Hematopoietic multipotent progenitor cell treated with erythropoietin and hydrocortisone succinate and interleukin-3 and kit ligand, for 8 days (in vitro differentiated cells): ENCODE data around the gene CEP170.
A peak's percentile ranks its signal among the peaks of the same experiment; 100 is the strongest.

Source experiments
- DNase-seq: peaks from one replicate; pipeline ENCODE4 v3.0.0-alpha.2; 2015

CEP170 gene

GRCh38 chr1:243267914-243268653, 13.0 kb upstream of the CEP170 start:
- no peak for DNase-seq

DNA sequence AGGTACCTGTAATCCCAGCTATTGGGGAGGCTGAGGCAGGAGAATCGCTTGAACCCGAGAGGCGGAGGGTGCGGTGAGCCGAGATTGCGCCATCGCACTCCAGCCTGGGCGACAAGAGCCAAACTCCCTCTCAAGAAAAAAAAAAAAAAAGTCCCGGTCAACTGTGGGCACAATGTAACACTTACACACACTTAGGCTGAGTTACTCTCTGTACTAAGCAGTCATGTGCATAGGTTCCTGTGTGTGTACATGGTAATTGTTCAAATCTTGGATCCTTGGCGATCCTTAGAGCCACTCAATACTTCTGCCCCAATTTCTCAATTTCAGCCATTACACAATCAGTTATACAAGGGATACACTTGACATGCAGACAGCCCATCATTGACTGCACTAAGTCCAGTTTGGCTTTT, 12.4 kb upstream of the CEP170 start:
- no peak for DNase-seq

DNA sequence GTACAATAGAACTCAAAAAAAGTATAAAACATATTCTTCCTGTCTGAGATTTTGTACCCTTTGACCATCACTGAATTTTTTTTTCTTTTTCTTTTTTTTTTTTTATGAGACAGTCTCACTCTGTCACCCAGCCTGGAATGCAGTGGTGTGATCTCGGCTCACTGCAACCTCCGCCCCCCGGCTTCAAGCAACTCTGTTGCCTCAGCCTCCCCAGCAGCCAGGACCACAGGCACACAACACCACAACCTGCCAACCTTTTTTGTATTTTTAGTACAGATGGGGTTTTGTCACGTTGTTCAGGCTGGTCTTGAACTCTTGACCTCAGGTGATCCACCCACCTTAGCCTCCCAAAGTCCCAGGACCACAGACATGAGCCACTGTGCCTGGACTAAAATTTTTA, 11.2 kb upstream of the CEP170 start:
- DNase-seq = no peak

DNA sequence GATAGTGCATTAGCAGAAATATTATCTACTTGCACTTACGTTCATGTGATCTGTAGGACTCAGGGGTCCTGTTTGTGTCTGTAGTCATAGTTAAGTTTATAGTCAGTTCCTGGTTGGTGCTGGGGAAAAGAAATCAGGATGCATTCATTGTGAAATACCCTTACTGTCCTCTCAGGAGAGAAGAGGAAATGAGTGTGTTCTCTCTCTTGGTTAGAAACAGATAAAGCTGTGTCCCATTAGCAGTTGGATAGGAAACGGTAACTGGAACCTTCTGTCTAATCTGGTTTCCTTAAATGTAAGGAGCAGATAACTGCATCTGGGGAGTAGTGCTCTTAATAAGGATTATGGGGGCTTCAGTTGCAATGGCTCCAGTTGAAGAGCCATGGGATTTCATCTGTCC, 9.6 kb upstream of the CEP170 start:
- peak; percentile 46 for DNase-seq

DNA sequence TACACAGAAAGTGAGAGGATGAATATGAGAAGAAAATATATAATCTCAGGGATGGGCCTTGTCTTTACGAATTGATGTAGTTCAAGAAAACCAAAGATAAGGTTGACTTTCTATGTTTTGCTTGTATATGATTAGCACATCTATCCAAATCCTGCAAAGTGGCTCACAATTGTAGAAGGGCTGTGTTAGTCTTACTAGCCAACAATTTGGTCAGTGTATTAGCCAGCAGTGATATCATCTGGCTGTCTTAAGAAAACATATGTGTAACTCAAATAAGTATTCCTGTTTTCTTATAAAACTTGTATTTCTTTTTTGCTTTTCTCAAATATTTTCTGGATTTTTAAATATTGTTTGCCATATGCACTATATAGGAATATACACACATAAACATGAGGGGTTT, 6.3 kb upstream of the CEP170 start:
- no peak for DNase-seq

GRCh38 chr1:243260221-243260880, 5.3 kb upstream of the CEP170 start:
- no peak for DNase-seq

DNA sequence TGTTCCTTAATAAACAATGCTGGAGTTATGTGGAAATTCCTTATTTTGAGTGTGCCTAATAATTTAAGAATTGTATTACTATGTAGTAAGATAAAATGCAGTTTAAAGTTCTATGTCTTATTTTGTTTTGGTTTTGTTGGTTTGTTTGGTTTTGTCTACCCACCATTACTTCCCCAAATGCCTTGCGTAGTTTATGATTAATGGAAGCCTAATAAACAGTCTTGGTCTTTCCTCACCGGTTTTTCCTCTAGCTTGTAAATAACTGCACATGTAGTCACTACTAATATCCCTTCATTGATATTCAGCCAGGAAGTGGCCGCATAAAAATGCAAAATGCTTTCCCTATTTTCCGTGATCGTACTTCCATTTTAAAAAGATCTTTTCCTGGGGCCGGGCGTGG, 3.6 kb upstream of the CEP170 start:
- no peak for DNase-seq

GRCh38 chr1:243257189-243257588, 2.1 kb upstream of the CEP170 start:
- DNase-seq = no peak

GRCh38 chr1:243256590-243256989, 1.5 kb upstream of the CEP170 start:
- no peak for DNase-seq

DNA sequence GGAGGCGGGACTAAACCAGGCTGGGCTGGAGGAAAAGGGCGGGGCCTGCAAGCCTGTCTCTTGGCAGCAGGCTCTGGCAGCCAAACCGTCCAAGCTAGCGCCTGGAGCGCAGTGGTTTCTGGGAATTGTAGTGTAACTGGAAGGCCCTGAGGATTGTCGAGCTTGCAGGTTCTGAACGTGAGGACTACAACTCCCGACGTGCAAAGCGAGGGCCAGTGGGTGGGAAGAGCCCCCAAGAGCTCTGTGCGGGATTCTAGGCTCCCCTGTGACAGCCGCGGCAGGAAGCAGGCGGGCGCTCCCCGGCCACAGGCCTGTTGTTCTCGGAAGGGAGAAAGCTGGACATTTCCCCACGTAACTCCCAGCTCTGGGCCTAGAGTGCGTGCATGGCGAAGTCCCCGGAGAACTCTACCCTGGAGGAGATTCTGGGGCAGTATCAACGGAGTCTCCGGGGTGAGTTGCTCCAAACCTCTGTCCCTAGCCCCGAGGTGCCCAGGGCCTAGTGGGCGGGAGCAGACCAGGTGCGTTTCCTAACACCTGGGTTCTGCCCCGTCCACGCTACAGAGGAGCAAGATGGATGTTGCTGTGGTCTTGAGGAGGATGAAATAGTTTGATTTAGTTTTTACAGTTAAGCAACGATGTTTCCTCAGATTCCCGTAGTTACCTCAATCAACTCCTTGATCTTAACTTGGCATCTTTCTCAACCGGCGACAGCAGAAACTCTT, 871 bp upstream of the CEP170 start, which contains the start of gene SDCCAG8:
SDCCAG8 (plus strand) TSS at position 251 of the 722 bp plus-strand sequence; CDS start at position 384, 133 bp downstream.
- peak; percentile 100 for DNase-seq

DNA sequence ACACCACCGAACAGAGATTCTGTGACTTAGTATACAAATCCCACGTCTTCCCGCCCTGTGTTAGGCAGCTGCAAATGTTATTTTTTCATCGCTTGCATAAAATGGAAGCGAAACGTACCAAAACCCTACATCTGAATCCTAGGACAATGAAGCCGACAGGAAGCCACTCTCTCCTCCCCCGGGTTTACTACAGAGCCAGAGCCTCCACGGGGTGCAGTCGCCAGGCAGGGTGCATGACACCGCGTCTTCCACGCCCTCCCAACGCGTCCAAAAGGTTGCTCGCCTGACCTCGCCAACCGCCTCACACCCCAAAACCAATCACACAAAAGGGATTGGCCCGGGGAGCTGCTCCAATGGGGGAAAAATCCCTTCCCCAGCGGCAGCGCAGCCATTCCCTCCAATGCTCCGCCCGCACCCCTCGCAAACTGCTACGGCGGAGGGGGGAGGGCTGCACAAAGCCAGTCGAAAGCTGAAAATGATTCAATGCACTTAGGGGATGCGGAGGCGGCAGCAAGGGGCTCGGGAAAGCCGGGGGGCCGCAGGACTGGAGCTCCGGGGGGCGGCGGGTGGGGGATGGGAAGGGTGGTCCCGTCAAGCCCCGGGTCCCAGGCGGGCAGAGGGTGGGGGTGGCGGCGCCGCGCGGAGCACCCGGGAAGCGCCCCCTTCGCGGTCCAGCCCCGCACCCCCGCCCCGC, 701 bp downstream of the CEP170 start:
- DNase-seq = peak; percentile 87

DNA sequence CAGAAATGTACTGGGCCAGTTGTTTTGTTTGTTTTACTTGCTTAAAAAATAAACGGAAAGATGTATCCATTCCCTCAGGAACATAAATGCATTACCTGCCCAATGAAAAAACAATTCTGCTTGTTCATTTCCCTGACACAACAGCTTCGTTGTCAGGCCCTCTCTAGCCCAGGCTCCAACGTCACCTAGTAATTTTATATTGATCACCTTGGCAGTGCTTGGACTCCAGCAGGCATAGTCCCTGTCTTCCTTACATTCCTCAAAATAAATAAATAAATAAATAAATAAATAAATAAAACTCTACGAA, 1.2 kb downstream of the CEP170 start:
- no peak for DNase-seq

- DNase-seq = peak; percentile 34
These were observed 1.7 kb downstream of the CEP170 start for GRCh38 chr1:243253211-243253925.

GRCh38 chr1:243251539-243251938, 3.5 kb downstream of the CEP170 start:
- no peak for DNase-seq

DNA sequence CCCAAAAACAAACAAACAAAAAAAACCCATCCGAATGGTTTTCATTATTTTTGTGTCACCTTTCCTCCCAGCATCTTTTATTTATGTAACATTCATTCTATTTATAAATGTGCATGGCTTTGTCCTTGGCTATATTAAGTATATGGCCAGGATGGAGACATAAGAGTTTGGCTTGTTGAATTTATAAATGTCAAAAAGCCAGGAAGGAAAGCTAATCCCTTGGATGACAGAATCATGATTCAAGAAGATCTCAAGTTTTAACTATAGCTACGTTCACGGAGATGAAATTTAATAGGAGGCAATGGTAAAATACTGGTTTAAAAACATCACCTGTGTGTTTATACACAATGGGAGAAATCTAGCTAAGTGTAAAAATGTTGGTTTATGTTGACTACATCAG, 5.0 kb downstream of the CEP170 start:
- no peak for DNase-seq

- no peak for DNase-seq
These were observed 5.9 kb downstream of the CEP170 start for GRCh38 chr1:243249214-243249613.

DNA sequence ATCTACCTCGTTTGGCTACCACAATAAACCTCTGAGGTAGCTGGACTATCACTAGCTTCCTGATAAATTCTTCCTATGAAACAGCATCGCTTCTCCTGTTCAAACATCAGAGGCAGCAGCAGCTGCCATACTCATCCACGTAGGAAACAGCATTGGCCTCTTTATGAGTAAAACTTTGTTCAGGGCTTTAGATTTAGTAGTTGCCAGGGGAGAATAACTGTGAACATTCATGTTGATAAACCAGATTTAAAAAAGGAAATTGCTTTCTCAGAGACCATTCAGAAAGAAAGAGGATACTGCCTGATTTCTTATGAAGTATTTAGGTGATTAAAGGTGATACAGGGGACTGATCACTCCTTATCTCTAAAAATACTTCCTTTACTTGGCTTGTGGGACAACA, 7.2 kb downstream of the CEP170 start:
- DNase-seq = no peak

DNA sequence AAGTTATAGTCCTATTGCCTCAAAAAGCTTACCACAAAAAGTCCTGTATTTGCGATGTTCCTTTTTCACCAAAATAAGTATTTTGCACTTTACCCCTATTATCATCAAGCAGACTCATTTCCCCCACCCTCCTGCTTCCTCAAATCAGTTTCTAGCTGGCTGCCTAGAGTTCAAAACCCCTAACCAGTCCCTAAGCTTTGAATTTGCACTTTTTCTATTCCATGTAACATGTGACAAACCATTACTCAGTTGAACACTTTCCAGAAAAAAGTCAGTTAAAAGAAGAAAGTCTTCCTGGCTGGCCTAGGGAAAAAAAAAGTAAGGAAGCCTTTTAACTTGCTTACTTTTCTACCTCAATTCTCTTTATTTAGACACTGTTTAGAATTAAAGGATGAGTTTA, 8.2 kb downstream of the CEP170 start:
- DNase-seq = no peak

DNA sequence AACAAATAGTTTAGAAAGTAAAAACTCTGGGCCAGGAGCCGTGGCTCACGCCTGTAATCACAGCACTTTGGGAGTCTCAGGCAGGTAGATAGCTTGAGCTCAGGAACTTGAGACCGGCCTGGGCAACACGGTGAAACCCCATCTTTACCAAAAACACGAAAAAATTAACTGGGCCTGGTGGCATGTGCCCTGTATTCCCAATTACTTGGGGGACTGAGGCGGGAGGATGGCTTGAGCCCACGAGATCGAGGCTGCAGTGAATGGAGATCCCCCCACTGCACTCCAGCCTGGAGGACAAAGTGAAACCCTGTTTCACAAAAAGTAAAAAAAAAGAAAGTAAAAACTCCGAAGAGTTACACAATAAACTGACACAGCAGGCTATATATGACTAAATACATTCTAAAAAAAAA, 10.6 kb downstream of the CEP170 start:
- no peak for DNase-seq

DNA sequence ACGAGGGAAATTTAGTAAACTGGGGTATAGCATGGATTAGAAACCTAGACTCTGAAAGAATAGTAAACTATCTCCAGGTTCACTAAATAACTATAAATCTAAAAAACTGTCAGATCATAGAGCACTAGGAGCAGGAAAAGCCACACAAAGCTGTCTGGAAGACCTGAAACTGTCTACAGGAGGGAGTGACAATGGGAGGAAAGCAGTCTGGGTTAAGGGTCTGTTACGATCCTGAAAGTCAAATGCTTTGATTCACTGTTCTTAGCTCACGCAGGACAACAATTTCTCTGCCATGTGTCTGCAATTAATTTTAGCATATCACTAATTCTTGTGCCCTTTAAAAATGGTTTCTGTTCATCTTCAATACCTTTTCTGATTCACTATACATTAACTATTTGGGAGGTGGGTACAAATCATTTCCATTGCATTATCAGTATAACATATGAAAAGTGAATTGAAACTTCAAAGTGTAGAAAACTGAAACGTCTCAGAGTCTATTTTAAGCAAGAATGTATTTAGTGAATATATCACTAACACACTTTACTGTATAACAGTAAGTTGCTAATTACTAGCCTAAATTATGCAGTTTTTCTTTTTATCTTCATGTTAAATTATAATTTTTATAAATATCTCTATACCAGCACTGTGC, 18.4 kb downstream of the CEP170 start:
- DNase-seq = no peak

DNA sequence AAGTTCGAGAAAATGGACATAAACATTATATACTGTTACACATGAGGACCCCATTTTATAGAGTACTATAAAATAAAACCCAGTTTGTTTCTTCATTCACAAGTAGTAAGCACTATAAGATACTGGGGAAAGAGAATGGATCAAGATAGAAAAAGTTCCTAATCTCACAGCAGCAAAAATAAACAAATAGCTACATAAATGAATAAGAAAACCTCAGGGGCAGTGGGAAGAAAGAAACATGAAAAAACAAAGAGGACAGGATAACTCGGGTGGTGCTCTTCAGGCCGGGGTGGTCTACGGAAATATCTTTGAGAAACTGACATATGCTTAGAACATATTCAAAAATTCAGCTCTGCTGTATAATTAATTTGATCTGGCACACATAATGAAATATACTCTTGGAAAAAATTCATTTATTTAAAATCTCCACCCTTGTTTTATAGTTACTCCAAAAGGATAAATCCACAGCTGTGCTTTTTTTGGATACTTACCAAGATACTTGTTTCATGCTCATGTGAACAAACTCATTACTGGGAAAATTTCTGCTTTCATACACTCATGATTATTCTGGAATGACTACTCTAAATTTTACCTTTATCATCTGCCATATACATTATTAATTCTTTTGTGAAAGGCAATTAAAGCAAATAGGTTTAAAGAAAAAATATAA, 20.0 kb downstream of the CEP170 start:
- DNase-seq = no peak

DNA sequence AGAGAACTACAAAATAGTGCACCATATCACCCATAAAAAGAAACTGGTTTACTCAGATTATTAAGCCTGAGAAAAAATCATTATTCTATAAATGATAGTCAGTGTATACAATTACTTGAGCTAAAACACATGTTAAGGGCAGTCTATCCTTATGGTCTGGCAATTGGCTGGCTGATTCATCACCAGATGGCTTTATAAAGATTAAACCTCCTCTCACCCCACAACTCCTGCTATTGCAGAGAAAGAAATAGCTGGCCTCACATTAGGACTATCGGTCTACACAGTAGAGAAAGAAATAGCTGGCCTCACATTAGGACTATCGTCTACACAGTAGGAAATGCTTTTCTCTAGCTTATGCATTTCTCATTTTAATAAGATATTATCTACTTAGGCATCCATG, 21.2 kb downstream of the CEP170 start:
- peak; percentile 36 for DNase-seq
